Inflammatory macrophage treated with lipopolysaccharide for 1 hour (primary cell): ENCODE results near the gene LONRF2.
A peak's percentile ranks its signal among the peaks of the same experiment; 100 is the strongest.

Experiments used
- DNase-seq, 2 donors: peaks; one replicate each; pipeline ENCODE4 v3.0.0-alpha.2; 2020 to 2022

The LONRF2 gene

GRCh38 chr2:100274076-100274475 lies 48.2 kb downstream of the LONRF2 start:
- DNase-seq, result no peak

GRCh38 chr2:100273387-100273786 lies 48.9 kb downstream of the LONRF2 start:
- DNase-seq, result no peak

GRCh38 chr2:100272841-100273329 lies 49.4 kb downstream of the LONRF2 start:
- DNase-seq, result no peak

- no peak for DNase-seq
Observed at GRCh38 chr2:100271210-100271609, 51.1 kb downstream of the LONRF2 start.

GRCh38 chr2:100270381-100271146 lies 51.7 kb downstream of the LONRF2 start:
- DNase-seq, result no peak

- no peak for DNase-seq
Observed at GRCh38 chr2:100269889-100270288, 52.4 kb downstream of the LONRF2 start.

- DNase-seq, result no peak
Observed at GRCh38 chr2:100268986-100269385, 53.3 kb downstream of the LONRF2 start.

GRCh38 chr2:100267751-100268150 lies 54.5 kb downstream of the LONRF2 start:
- no peak for DNase-seq

- DNase-seq, result no peak
Observed at GRCh38 chr2:100266126-100266525, 56.2 kb downstream of the LONRF2 start.

- DNase-seq, result no peak
Observed at GRCh38 chr2:100265226-100265625, 57.1 kb downstream of the LONRF2 start.

- DNase-seq, result no peak
Observed at GRCh38 chr2:100264651-100265050, 57.6 kb downstream of the LONRF2 start.

GRCh38 chr2:100264121-100264520 lies 58.2 kb downstream of the LONRF2 start:
- no peak for DNase-seq

- DNase-seq, result peak; percentile 26 to 82
Observed at GRCh38 chr2:100262555-100263320, 59.6 kb downstream of the LONRF2 start.

GRCh38 chr2:100262046-100262445 lies 60.3 kb downstream of the LONRF2 start:
- peak; percentile 61 to 75 for DNase-seq

- DNase-seq, result peak; percentile 41 to 56
Observed at GRCh38 chr2:100260712-100261620, 61.3 kb downstream of the LONRF2 start.

- DNase-seq, result no peak
Observed at GRCh38 chr2:100259106-100259505, 63.2 kb downstream of the LONRF2 start.

- no peak for DNase-seq
Observed at GRCh38 chr2:100257939-100258338, 64.4 kb downstream of the LONRF2 start.

- DNase-seq, result no peak
Observed at GRCh38 chr2:100256849-100257248, 65.5 kb downstream of the LONRF2 start.

- no peak for DNase-seq
Observed at GRCh38 chr2:100256416-100256815, 65.9 kb downstream of the LONRF2 start.

GRCh38 chr2:100254646-100255210 lies 67.6 kb downstream of the LONRF2 start:
- no peak for DNase-seq

GRCh38 chr2:100253786-100254185 lies 68.5 kb downstream of the LONRF2 start:
- no peak for DNase-seq
